Cardiac atrium fibroblast (primary cell): ENCODE results near the gene DCP1A. TPM values are rescaled to one million over a fixed set of nuclear protein-coding genes. Genes with fewer than 3 reads are reported as not detected.

Experiments used
- total RNA-seq: library from RNA; depleted of rRNA; stranded (reverse); fragments of >200 nt; gene quantifications from 2 replicates; pipeline ENCODE4 v1.2.3, GENCODE V29; 2015

DCP1A gene
- 8.1 and 12.0 TPM in 2 replicates for total RNA-seq

GRCh38 chr3:53347261-53348064 is at the start of gene DCP1A:
TSS of gene DCP1A (minus strand) at chr3:53347543. CDS start at chr3:53347517, 26 bp downstream.

GRCh38 chr3:53255775-53256703 is 91.3 kb downstream of the DCP1A start, which contains the start of gene TKT:
TSS of gene TKT (minus strand) at chr3:53256022. CDS start at chr3:53255942, 80 bp downstream.

Other genes with a start within 250 kb of the DCP1A start
- 14.3 and 22.9 TPM in 2 replicates for gene RFT1, start 217.1 kb downstream of the DCP1A start, total RNA-seq
- 3.8 and 4.5 TPM in 2 replicates for gene PRKCD, start 186.3 kb downstream of the DCP1A start, total RNA-seq
- gene TKT, start 91.5 kb downstream of the DCP1A start, total RNA-seq = 524 and 631 TPM in 2 replicates
- gene CACNA1D, start 147.1 kb upstream of the DCP1A start, total RNA-seq = not detected in 2 replicates